HL-60 (cell line): ENCODE measurements around the gene CREB3L1.
A peak's percentile ranks its signal among the peaks of the same experiment; 100 is the strongest.

Source experiments
- DNase-seq, 2 experiments: peaks; one replicate each; pipeline ENCODE4 v3.0.0-alpha.2; 2010 to 2020; ENCODE audit warnings: low read depth in 1 of 2, low spot score in 1 of 2
- H3K27ac ChIP-seq: fragments of 250-450 bp; sonication (Bioruptor Pico); replicated peaks from 2 replicates; pipeline ENCODE4 v1.5.1; 2020; ENCODE audit warnings: mild to moderate bottlenecking, moderate library complexity
- H3K27me3 ChIP-seq: fragments of 250-450 bp; sonication (Bioruptor Pico); 2 replicates; pipeline ENCODE4 v1.5.1; 2021; ENCODE audit warnings: mild to moderate bottlenecking, moderate library complexity; ENCODE audit not compliant: insufficient read depth, poor library complexity, severe bottlenecking
- H3K4me3 ChIP-seq: replicated peaks from 2 replicates; pipeline ENCODE4 v1.5.1; 2011; ENCODE audit warnings: mild to moderate bottlenecking, control low read depth, low read length; ENCODE audit not compliant: insufficient read depth
- CTCF ChIP-seq: IDR thresholded peaks from one replicate; pipeline ENCODE4 v1.5.1; 2011; ENCODE audit warnings: low read length, control low read depth, inconsistent platforms; ENCODE audit not compliant: insufficient read depth
- GABPA ChIP-seq: IDR thresholded peaks from 2 replicates; pipeline ENCODE4 v1.6.1; 2012; ENCODE audit warnings: low read depth
- POLR2AphosphoS5 ChIP-seq: IDR thresholded peaks from 2 replicates; pipeline ENCODE4 v1.6.1; 2012; ENCODE audit warnings: low read depth
- SPI1 ChIP-seq: IDR thresholded peaks from 2 replicates; pipeline ENCODE4 v1.6.1; 2012; ENCODE audit warnings: low read depth, mild to moderate bottlenecking, borderline replicate concordance
- TF ChIP-seq, protein P1 (sequence below): IDR thresholded peaks from 2 replicates; pipeline ENCODE4 v1.6.1; 2012; ENCODE audit warnings: low read depth; ENCODE audit not compliant: insufficient replicate concordance

Gene CREB3L1

DNA sequence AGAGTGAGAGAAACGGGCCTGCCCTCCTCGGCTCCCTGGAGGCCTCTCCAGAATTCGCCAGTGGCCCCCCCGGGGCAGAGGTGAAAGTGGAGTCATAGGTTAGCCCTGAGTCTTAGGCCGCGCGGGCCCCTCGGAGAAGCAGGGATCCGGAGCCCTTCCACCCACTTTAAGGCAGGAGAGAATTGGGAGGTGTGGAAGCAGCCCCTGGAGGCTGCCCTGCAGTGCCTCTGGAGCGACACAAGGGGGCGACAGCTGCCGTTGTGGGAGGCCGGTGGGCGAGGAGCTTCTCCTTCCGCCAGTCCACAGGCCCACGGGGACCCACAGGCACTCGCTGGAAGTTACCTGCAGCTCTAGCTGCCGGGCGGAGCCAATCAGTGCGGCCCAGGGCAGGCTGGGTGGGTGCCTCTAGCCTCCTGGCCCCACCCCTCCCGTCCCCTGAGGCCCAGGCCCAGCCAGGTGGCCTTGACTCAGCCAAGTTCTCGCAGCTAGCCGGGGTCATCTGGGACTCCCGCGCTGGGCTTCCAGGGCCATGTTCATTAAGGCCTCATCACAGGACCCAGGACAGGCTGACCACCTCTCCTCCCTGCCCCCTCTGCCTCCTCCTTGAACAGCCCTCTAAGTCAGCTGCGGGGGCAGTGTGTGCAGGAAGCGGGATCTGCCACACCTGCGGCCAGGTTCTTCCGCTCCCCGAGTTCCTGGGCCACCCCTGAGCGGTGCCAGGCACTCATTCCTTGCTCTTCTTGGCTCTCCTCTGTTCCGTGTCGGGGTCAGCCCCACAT, 74.8 kb downstream of the CREB3L1 start:
- DNase-seq, result peak in 1 of 2 experiments; percentile 54
- Histone ChIP-seq H3K27me3 (no peaks in the 10 kb centered on the region), H3K4me3 (no peak overlapping the region), H3K27ac (peak overlapping the region; percentile 43)
- peak; percentile 92 for TF ChIP-seq CTCF
- TF ChIP-seq SPI1, result no peak
- TF ChIP-seq GABPA, result peak; percentile 28; the same call in 1 of the 2 replicates
- 0 out of 2 replicates have a peak, but pooled peaks have one; percentile 15 for TF ChIP-seq POLR2AphosphoS5

DNA sequence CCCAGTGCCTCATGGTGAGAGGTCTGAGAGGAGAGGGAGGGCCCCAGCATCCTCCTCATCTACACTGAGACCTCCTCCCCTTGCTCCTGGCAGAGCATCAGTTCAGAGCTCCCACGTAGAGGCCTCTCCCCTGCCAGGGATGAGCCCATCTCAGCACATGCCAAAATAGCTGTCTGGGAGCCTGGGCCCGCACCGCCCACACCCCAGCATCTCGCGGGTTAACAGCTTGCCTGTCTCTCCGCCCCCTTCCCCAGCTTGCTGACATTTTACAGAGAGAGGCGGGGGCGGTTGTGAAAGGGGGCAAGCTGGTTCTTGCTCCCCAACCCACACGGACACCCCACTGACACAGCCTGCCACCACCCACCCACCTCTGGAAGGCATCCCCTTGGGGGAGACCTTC, 76.2 kb downstream of the CREB3L1 start:
- DNase-seq, result no peak
- no peak overlapping the region for H3K4me3 ChIP-seq
- H3K27me3 ChIP-seq, result no peaks in the 10 kb centered on the region
- 0 out of 2 replicates have a peak overlapping the region, but pooled peaks have one; percentile 9 for H3K27ac ChIP-seq
- TF ChIP-seq CTCF (no peak), SPI1 (no peak), GABPA (no peak), POLR2AphosphoS5 (no peak)
- TF ChIP-seq, protein P1, sequence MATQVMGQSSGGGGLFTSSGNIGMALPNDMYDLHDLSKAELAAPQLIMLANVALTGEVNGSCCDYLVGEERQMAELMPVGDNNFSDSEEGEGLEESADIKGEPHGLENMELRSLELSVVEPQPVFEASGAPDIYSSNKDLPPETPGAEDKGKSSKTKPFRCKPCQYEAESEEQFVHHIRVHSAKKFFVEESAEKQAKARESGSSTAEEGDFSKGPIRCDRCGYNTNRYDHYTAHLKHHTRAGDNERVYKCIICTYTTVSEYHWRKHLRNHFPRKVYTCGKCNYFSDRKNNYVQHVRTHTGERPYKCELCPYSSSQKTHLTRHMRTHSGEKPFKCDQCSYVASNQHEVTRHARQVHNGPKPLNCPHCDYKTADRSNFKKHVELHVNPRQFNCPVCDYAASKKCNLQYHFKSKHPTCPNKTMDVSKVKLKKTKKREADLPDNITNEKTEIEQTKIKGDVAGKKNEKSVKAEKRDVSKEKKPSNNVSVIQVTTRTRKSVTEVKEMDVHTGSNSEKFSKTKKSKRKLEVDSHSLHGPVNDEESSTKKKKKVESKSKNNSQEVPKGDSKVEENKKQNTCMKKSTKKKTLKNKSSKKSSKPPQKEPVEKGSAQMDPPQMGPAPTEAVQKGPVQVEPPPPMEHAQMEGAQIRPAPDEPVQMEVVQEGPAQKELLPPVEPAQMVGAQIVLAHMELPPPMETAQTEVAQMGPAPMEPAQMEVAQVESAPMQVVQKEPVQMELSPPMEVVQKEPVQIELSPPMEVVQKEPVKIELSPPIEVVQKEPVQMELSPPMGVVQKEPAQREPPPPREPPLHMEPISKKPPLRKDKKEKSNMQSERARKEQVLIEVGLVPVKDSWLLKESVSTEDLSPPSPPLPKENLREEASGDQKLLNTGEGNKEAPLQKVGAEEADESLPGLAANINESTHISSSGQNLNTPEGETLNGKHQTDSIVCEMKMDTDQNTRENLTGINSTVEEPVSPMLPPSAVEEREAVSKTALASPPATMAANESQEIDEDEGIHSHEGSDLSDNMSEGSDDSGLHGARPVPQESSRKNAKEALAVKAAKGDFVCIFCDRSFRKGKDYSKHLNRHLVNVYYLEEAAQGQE, result no peak

DNA sequence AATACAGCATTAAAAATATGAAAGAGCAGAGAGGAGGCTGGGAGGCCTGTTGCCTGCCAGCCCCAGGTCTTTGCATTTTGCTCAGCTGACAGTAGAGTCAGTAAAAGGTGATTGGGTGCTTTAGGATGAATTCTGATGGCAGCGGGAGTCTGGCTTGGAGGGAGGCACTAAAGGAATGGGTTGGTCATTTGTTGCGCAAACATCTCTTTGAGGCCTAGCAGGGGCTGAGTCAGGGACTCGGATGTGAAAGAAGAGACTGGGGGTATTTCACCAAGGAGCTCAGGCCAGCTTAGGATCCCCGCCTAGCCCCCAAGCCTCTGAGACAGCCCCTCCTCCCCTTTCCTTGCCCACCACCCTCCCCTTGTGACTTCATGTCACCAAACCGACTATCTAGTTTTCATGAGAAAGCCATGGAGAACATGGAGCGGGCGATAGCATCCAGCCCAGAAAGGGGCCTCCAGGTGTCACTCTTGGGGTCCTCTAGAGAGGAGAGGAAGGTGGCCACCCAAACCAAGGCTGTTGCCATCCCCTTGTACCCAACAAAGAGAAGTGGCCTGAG, 79.5 kb downstream of the CREB3L1 start:
- peak overlapping the region; percentile 23 for H3K4me3 ChIP-seq
- no peaks in the 10 kb centered on the region for H3K27me3 ChIP-seq
- TF ChIP-seq, protein P1, result no peak
- TF ChIP-seq GABPA (0 out of 2 replicates have a peak, but pooled peaks have one; percentile 6), CTCF (no peak), POLR2AphosphoS5 (no peak), SPI1 (no peak; the same call in none of the 2 replicates)
- peak; percentile 86 to 92 for DNase-seq
- peak overlapping the region; percentile 84 for H3K27ac ChIP-seq

DNA sequence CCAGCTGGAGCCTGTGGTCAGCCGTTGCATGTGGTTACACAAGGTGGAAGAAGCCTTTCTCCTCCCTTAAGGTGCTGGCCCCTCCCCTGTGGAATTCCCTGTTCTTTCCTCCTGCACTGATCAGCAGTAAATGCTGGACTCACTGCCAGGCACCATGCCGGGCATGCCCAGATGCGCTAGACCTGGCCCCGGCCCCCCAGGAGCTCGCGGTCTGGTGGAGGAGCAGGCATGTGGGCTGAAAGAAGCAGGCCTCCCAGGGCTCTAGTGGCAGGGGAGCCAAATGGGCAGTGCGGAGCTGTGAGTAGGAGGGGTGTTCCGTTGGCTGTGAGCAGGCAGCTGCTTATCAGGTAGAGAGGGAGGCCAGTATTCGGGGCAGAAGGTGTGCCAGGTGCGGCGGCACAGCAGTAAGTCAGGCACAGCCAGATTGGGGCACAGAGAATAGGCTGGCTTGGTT, 80.0 kb downstream of the CREB3L1 start:
- H3K27me3 ChIP-seq, result no peaks in the 10 kb centered on the region
- no peak for TF ChIP-seq GABPA
- 0 out of 2 replicates have a peak, but pooled peaks have one; percentile 64 for TF ChIP-seq SPI1
- peak; percentile 66 for TF ChIP-seq POLR2AphosphoS5
- H3K4me3 ChIP-seq, result peak overlapping the region; percentile 23
- peak overlapping the region; percentile 84 for H3K27ac ChIP-seq
- peak; percentile 88 to 89 for DNase-seq
